Ovary (tissue), 3 donors: ENCODE results near the gene COX10.

Experiments
- EP300 ChIP-seq: sonication (generic); formaldehyde crosslinking; IDR thresholded peaks from one replicate; pipeline ENCODE4 v1.6.1; 2017; ENCODE audit warnings: antibody characterized with exemption
- POLR2A ChIP-seq: fragments of 450-650 bp; IDR thresholded peaks from one replicate; pipeline ENCODE4 v1.6.1; 2017; ENCODE audit warnings: antibody characterized with exemption, mild to moderate bottlenecking, moderate library complexity
- TF ChIP-seq, protein P1 (sequence below), 3 donors: fragments of 450-650 bp in 2 of 3; fragments of 200-600 bp in 1 of 3; IDR thresholded peaks; one replicate each; pipeline versions ENCODE4 v1.5.1 to v1.8.0; 2016 to 2022; ENCODE audit warnings: antibody characterized with exemption in 3 of 3, mild to moderate bottlenecking in 1 of 3
- donor health status: DM: no; HTN: no; CAD: no.

DNA sequence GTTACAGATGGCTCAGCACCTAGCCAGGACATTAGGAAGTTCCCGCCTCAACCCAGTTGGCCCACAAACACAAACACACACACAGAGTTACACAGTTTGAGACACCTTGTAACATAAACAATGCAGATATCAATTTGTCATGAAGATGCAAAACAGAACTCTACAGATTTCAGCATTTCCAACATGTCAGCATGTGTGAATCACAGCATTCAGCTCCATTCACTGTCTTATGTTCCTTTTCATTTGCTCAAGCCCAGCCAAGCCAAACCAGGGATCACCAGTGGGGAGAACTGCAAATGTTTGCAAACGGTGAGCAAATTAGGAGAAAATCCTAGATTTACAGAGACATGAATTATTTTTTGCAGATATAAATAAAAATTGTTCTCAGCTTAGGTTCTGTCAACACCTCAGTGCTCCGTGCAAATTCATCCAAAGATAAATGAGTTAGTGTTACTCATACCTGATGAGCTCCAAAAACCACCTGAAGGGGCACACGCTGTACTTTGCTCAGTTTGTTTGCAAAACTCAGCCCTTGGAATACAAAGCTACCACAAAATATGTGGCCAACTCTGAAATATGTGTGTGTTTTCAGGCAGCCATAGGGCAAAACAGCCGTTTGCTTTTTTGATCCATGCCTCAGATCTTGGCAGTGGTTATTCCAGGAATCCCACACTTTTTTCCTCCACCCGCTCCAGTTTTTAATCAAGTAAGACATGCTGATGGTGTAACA lies 16.3 kb upstream of the COX10 start:
- TF ChIP-seq, protein P1, sequence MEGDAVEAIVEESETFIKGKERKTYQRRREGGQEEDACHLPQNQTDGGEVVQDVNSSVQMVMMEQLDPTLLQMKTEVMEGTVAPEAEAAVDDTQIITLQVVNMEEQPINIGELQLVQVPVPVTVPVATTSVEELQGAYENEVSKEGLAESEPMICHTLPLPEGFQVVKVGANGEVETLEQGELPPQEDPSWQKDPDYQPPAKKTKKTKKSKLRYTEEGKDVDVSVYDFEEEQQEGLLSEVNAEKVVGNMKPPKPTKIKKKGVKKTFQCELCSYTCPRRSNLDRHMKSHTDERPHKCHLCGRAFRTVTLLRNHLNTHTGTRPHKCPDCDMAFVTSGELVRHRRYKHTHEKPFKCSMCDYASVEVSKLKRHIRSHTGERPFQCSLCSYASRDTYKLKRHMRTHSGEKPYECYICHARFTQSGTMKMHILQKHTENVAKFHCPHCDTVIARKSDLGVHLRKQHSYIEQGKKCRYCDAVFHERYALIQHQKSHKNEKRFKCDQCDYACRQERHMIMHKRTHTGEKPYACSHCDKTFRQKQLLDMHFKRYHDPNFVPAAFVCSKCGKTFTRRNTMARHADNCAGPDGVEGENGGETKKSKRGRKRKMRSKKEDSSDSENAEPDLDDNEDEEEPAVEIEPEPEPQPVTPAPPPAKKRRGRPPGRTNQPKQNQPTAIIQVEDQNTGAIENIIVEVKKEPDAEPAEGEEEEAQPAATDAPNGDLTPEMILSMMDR (IDR thresholded peaks at IDR 0.05) = no peak
- TF ChIP-seq POLR2A (no peak), EP300 (no peak)
